NCI-H2196 (cell line): Measurements from ENCODE around the gene ARMS2.
A peak's percentile ranks its signal among the peaks of the same experiment; 100 is the strongest.

ENCODE experiments used
- DNase-seq: peaks from one replicate; lab custom pipeline; 2025; ENCODE audit not compliant: unreplicated experiment; lab: John Stamatoyannopoulos, UW

Gene ARMS2

GRCh38 chr10:122454603-122455080, at the start of gene ARMS2:
TSS of gene ARMS2 (plus strand) at chr10:122454653. CDS start at chr10:122454728, 75 bp downstream.
- DNase-seq, result no peak

GRCh38 chr10:122407375-122408125, 46.9 kb upstream of the ARMS2 start:
- DNase-seq, result no peak

GRCh38 chr10:122413327-122413726, 41.1 kb upstream of the ARMS2 start:
- no peak for DNase-seq

GRCh38 chr10:122417667-122418066, 36.8 kb upstream of the ARMS2 start:
- DNase-seq, result no peak

- DNase-seq, result no peak
Measured at GRCh38 chr10:122419016-122419415, 35.4 kb upstream of the ARMS2 start.

- DNase-seq, result no peak
Measured at GRCh38 chr10:122419876-122420623, 34.4 kb upstream of the ARMS2 start.

GRCh38 chr10:122420624-122421007, 33.8 kb upstream of the ARMS2 start:
- no peak for DNase-seq

GRCh38 chr10:122421054-122421625, 33.3 kb upstream of the ARMS2 start:
- DNase-seq, result no peak

GRCh38 chr10:122421742-122422141, 32.7 kb upstream of the ARMS2 start:
- DNase-seq, result no peak

GRCh38 chr10:122422266-122422989, 32.0 kb upstream of the ARMS2 start:
- DNase-seq, result no peak

- no peak for DNase-seq
Measured at GRCh38 chr10:122424059-122424458, 30.4 kb upstream of the ARMS2 start.

- DNase-seq, result no peak
Measured at GRCh38 chr10:122426829-122427228, 27.6 kb upstream of the ARMS2 start.

- DNase-seq, result no peak
Measured at GRCh38 chr10:122427280-122427679, 27.2 kb upstream of the ARMS2 start.

- DNase-seq, result peak; percentile 55
Measured at GRCh38 chr10:122435212-122435827, 19.1 kb upstream of the ARMS2 start.

GRCh38 chr10:122441961-122442360, 12.5 kb upstream of the ARMS2 start:
- DNase-seq, result no peak

GRCh38 chr10:122445469-122445868, 9.0 kb upstream of the ARMS2 start:
- no peak for DNase-seq

GRCh38 chr10:122445904-122446303, 8.5 kb upstream of the ARMS2 start:
- no peak for DNase-seq

GRCh38 chr10:122446668-122447423, 7.6 kb upstream of the ARMS2 start:
- no peak for DNase-seq

- no peak for DNase-seq
Measured at GRCh38 chr10:122448600-122448999, 5.9 kb upstream of the ARMS2 start.

GRCh38 chr10:122449153-122449552, 5.3 kb upstream of the ARMS2 start:
- no peak for DNase-seq
